Stimulated activated CD8-positive, alpha-beta memory T cell treated with anti-CD3 and anti-CD28 coated beads, Interleukin-15, amount 100 ng/mL, for 48 hours (primary cell): ENCODE results near the gene TTC9.

ENCODE experiments used
- DNase-seq, 2 donors: peaks; one replicate each; pipeline ENCODE4 v3.0.0-alpha.2; 2020; ENCODE audit warnings: low read depth in 2 of 2

TTC9 gene

GRCh38 chr14:70716483-70716882 lies 74.8 kb downstream of the TTC9 start:
- DNase-seq: no peak

GRCh38 chr14:70716958-70717357 lies 75.2 kb downstream of the TTC9 start:
- DNase-seq: no peak

- no peak for DNase-seq
These were observed 76.8 kb downstream of the TTC9 start for GRCh38 chr14:70718383-70719118.

GRCh38 chr14:70721542-70721941 lies 79.8 kb downstream of the TTC9 start:
- no peak for DNase-seq

- no peak for DNase-seq
These were observed 80.7 kb downstream of the TTC9 start for GRCh38 chr14:70722418-70722817.

GRCh38 chr14:70723276-70723675 lies 81.6 kb downstream of the TTC9 start:
- no peak for DNase-seq

- no peak for DNase-seq
These were observed 82.4 kb downstream of the TTC9 start for GRCh38 chr14:70724110-70724509.

- DNase-seq: no peak
These were observed 83.2 kb downstream of the TTC9 start for GRCh38 chr14:70724944-70725343.
